OCI-LY7 (cell line): Measurements from ENCODE around the gene ZNF138. TPM values are rescaled to one million over a fixed set of nuclear protein-coding genes. Genes with fewer than 3 reads are reported as not detected.

ENCODE experiments used
- BruUV-seq: library from RNA; stranded (reverse); fragments of 400-500 nt; replicated peaks from 2 replicates; lab custom pipeline; 2021; lab: Mats Ljungman, UMichigan
- CTCF ChIA-PET: fragments of 300-600 bp; sonication (Branson Sonifier 250); formaldehyde crosslinking; loops from one replicate; lab custom pipeline; 2022; ENCODE audit warnings: antibody characterized with exemption; ENCODE audit not compliant: unreplicated experiment; lab: Charles Lee
- POLR2A ChIA-PET: fragments of 300-600 bp; sonication (Branson Sonifier 250); formaldehyde crosslinking; loops from one replicate; lab custom pipeline; 2022; ENCODE audit warnings: antibody characterized with exemption; lab: Charles Lee
- DNase-seq: peaks from one replicate; pipeline ENCODE4 v3.0.0-alpha.2; 2015; ENCODE audit warnings: low spot score
- H2AFZ ChIP-seq: fragments of 200-600 bp; sonication (generic), shearing (Covaris generic); 2 replicates; pipeline ENCODE4 v1.6.1; 2014; ENCODE audit warnings: mild to moderate bottlenecking, antibody characterized with exemption, low read length, moderate library complexity
- H3K27ac ChIP-seq: fragments of 200-600 bp; sonication (generic); 2 replicates; pipeline ENCODE4 v1.5.1; 2014; ENCODE audit warnings: mixed run types, low read depth, mild to moderate bottlenecking, moderate library complexity, low read length, inconsistent platforms; ENCODE audit not compliant: poor library complexity, severe bottlenecking
- H3K36me3 ChIP-seq: fragments of 200-600 bp; sonication (generic); 2 replicates; pipeline ENCODE4 v1.6.1; 2014; ENCODE audit warnings: mild to moderate bottlenecking, antibody characterized with exemption, low read length, moderate library complexity, mixed read lengths; ENCODE audit not compliant: insufficient read depth
- H3K4me1 ChIP-seq: fragments of 200-600 bp; sonication (generic); 2 replicates; pipeline ENCODE4 v1.5.1; 2014; ENCODE audit warnings: mild to moderate bottlenecking, low read length; ENCODE audit not compliant: insufficient read depth, poor library complexity, severe bottlenecking
- H3K4me2 ChIP-seq: fragments of 200-600 bp; sonication (generic); 2 replicates; pipeline ENCODE4 v1.6.1; 2014; ENCODE audit warnings: mild to moderate bottlenecking, low read length
- H3K4me3 ChIP-seq: fragments of 200-600 bp; sonication (generic); 2 replicates; pipeline ENCODE4 v1.5.1; 2014; ENCODE audit warnings: mild to moderate bottlenecking, low read depth, low read length; ENCODE audit not compliant: poor library complexity, severe bottlenecking
- H3K79me2 ChIP-seq: fragments of 200-600 bp; sonication (generic); 2 replicates; pipeline ENCODE4 v1.6.1; 2016; ENCODE audit warnings: low read depth, mild to moderate bottlenecking, low read length, moderate library complexity, mixed read lengths; ENCODE audit not compliant: insufficient read depth
- H3K9me2 ChIP-seq: fragments of 200-600 bp; sonication (generic); 2 replicates; pipeline ENCODE4 v1.6.1; 2016; ENCODE audit warnings: mild to moderate bottlenecking, low read length, mixed read lengths; ENCODE audit not compliant: insufficient read depth
- H3K9me3 ChIP-seq: fragments of 200-600 bp; sonication (generic); 2 replicates; pipeline ENCODE4 v1.6.1; 2014; ENCODE audit warnings: mild to moderate bottlenecking, mixed run types, low read length, mixed read lengths
- H4K20me1 ChIP-seq: fragments of 200-600 bp; sonication (generic); 2 replicates; pipeline ENCODE4 v1.6.1; 2014; ENCODE audit warnings: mild to moderate bottlenecking, antibody characterized with exemption, low read length, moderate library complexity, mixed read lengths; ENCODE audit not compliant: insufficient read depth
- CTCF ChIP-seq: fragments of 200-600 bp; sonication (generic); conservative IDR thresholded peaks from 2 replicates; pipeline ENCODE4 v1.5.1; 2014; ENCODE audit warnings: mild to moderate bottlenecking, antibody characterized with exemption, low read length, moderate library complexity, mixed read lengths
- EZH2phosphoT487 ChIP-seq: fragments of 200-600 bp; sonication (generic); IDR thresholded peaks from 2 replicates; pipeline ENCODE4 v1.6.1; 2018; ENCODE audit warnings: low read depth, borderline replicate concordance, mild to moderate bottlenecking, mixed run types, antibody characterized with exemption, low read length, moderate library complexity, mixed read lengths
- intact Hi-C: fragments of 100-400 bp; cut with micrococcal nuclease; formaldehyde crosslinking; loops from one replicate; pipeline ENCODE4 v1.10.0; 2022; ENCODE audit not compliant: unreplicated experiment
- total RNA-seq, 2 experiments: library from RNA; depleted of rRNA in 1 of 2; stranded (reverse); fragments of >200 nt in 1 of 2; shearing (Covaris generic) in 1 of 2; gene quantifications; 2 replicates each; pipeline ENCODE4 v1.2.3, GENCODE V29; 2014 to 2022

The ZNF138 gene
- total RNA-seq, 2 experiments from 2014 or later: 23.5 to 25.6 TPM

- BruUV-seq: no TSS peak
- POLR2A ChIA-PET: no interaction called here
Measured at GRCh38 chr7:64869121-64869725, 75.0 kb downstream of the ZNF138 start.

GRCh38 chr7:64869912-64870562 lies 75.8 kb downstream of the ZNF138 start:
- H3K4me1 ChIP-seq: no peaks in the 10 kb centered on the region
- intact Hi-C loops: no loop called here
- CTCF ChIA-PET: no interaction called here
- no peaks in the 10 kb centered on the region for H3K9me3 ChIP-seq
- no peak overlapping the region for H2AFZ ChIP-seq
- DNase-seq: no peak
- H3K79me2 ChIP-seq: no peaks in the 10 kb centered on the region
- H3K4me3 ChIP-seq: no peak overlapping the region
- TF ChIP-seq EZH2phosphoT487 (no peak), CTCF (no peak)
- POLR2A ChIA-PET: no interaction called here
- H3K9me2 ChIP-seq: no peaks in the 10 kb centered on the region
- H3K4me2 ChIP-seq: no peak overlapping the region
- no peak overlapping the region for H3K27ac ChIP-seq
- H4K20me1 ChIP-seq: no peaks in the 10 kb centered on the region
- no peaks in the 10 kb centered on the region for H3K36me3 ChIP-seq
- no TSS peak for BruUV-seq

More at GRCh38 chr7:64869121-64869725, 75.0 kb downstream of the ZNF138 start:
- H3K9me2 ChIP-seq: no peaks in the 10 kb centered on the region
- no peaks in the 10 kb centered on the region for H3K9me3 ChIP-seq
- H3K4me1 ChIP-seq: no peaks in the 10 kb centered on the region
- H3K79me2 ChIP-seq: no peaks in the 10 kb centered on the region
- no peaks in the 10 kb centered on the region for H4K20me1 ChIP-seq
- intact Hi-C loops: no loop called here
- no peak overlapping the region for H2AFZ ChIP-seq
- no peak overlapping the region for H3K27ac ChIP-seq
- TF ChIP-seq CTCF (no peak), EZH2phosphoT487 (no peak)
- no peaks in the 10 kb centered on the region for H3K36me3 ChIP-seq
- CTCF ChIA-PET: no interaction called here
- DNase-seq: no peak
- no peak overlapping the region for H3K4me2 ChIP-seq
- no peak overlapping the region for H3K4me3 ChIP-seq

- H3K27ac ChIP-seq: no peak overlapping the region
- H3K79me2 ChIP-seq: no peaks in the 10 kb centered on the region
- no peak overlapping the region for H3K4me3 ChIP-seq
- intact Hi-C loops: no loop called here
- no peaks in the 10 kb centered on the region for H3K4me1 ChIP-seq
- H3K9me2 ChIP-seq: no peaks in the 10 kb centered on the region
- BruUV-seq: no TSS peak
- no peak overlapping the region for H2AFZ ChIP-seq
- H3K4me2 ChIP-seq: no peak overlapping the region
- TF ChIP-seq EZH2phosphoT487 (no peak), CTCF (no peak)
- ChIA-PET CTCF (no interaction called here), POLR2A (no interaction called here)
- H3K36me3 ChIP-seq: no peaks in the 10 kb centered on the region
- H3K9me3 ChIP-seq: no peaks in the 10 kb centered on the region
- DNase-seq: no peak
- no peaks in the 10 kb centered on the region for H4K20me1 ChIP-seq
Measured at GRCh38 chr7:64870656-64871055, 76.4 kb downstream of the ZNF138 start.
